RPMI8226 (cell line): ENCODE results near the gene MX2.
A peak's percentile ranks its signal among the peaks of the same experiment; 100 is the strongest.
"Not testable (repeated sequence)": the region's sequence is repeated elsewhere in the genome, so short reads cannot be mapped to it uniquely, and the experiment has no call there.

Experiments used
- DNase-seq: peaks from one replicate; pipeline ENCODE4 v3.0.0-alpha.2; 2015

MX2 gene

DNA sequence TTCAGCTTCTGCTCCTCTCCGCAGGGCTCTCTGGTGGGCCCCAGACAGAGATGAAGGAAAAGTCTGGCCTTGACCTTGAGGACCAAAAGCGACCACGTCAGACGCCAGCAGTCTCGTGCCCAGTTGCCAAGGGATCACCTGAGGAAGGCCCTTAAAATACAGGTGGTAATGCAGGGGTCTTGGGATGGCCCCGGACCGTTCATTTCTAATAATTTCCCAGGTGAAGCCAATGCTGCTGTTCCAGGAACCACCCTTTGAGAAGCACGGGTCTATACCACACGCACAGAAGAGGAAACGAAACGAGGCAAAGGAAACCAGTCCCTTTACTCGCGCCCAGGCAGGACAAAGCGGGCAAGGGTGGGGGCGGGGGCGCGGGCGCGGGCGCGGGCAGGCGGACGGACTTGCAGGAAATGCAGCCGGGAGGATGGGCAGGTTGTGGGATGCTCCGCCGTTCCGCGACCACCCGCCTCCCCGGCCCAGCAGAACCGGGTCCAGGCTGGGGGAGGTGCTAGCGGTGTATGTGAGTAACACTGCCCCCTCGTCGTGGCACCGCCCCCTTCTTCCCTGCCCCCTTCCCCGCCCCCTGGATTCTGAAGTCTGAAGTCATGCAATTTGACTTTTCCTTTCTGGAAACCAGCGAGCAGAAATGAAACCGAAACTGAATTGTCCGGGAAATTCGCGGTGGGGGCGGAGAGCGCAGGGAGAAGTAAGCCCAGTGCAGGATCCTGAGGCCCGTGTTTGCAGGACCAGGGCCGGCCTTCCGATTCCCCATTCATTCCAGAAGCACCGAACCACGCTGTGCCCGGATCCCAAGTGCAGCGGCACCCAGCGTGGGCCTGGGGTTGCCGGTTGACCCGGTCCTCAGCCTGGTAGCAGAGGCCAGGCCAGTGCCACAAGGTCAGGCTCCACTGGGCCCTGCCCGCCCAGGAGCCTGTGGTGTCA lies 58.4 kb downstream of the MX2 start:
- DNase-seq = peak; percentile 88

- DNase-seq = not testable (repeated sequence)
Measured at GRCh38 chr21:41420998-41421397, 59.2 kb downstream of the MX2 start.

- DNase-seq = no peak
Measured at GRCh38 chr21:41422546-41423304, 60.9 kb downstream of the MX2 start.

GRCh38 chr21:41423305-41423636 lies 61.4 kb downstream of the MX2 start:
- DNase-seq = not testable (repeated sequence)

GRCh38 chr21:41425588-41425953 lies 63.7 kb downstream of the MX2 start:
- DNase-seq = no peak

DNA sequence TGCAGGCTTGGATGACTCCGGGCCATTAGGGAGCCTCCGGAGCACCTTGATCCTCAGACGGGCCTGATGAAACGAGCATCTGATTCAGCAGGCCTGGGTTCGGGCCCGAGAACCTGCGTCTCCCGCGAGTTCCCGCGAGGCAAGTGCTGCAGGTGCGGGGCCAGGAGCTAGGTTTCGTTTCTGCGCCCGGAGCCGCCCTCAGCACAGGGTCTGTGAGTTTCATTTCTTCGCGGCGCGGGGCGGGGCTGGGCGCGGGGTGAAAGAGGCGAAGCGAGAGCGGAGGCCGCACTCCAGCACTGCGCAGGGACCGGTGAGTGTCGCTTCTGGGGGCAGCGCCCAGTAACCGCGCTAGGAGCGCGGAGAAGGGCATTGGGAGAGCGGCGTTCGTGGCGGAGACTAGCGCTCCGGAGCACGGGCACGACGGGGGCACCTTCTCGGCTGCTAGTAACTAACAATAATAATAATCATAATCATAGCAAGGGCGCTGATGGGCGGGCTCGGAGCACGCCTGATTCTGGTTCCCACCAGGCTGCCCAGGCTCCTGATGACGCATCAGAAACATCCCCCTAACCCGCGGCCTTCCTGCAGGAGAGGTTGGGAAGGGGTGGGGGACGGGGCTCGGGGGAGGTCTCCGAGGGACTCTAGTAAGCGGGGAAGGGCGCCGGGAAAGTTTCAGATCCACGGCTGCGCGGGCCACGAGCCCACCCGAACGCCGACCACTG lies 64.3 kb downstream of the MX2 start, which contains the start of gene MX1:
Gene MX1 (plus strand): TSS at position 286 of the 722 bp plus-strand sequence. CDS start 5,832 bp downstream, outside the sequence.
- peak; percentile 92 for DNase-seq

DNA sequence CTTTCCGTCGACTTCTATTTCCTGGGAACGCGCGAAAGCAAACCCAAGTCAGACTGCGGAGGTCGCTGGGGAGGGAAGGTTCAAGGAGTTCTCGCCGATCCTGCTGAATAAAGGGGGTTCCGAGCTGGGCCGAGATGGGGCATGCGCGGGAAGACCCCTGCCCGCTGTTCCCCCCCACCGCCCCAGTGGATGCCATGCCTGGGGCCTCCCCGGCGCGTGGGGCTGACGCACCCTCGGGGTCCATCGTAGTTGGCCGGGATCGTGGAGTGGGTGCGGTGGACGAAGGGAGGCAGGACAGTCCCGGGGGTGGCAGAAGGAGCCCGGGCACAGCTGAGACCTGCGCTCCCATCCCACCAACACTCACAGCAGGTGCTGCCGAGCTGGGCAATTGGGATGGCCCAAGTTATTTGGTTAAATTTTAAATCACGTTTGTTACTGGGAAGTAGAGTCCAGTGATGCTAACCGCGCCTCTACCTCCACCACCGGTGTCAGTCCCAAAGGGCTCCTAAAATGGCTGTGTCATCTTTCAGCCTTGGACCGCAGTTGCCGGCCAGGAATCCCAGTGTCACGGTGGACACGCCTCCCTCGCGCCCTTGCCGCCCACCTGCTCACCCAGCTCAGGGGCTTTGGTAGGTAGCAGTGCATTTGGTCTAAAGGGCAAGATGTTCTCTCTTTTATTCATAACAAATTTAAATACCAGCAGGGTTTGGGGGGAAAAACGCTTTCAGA lies 65.0 kb downstream of the MX2 start:
- no peak for DNase-seq

DNA sequence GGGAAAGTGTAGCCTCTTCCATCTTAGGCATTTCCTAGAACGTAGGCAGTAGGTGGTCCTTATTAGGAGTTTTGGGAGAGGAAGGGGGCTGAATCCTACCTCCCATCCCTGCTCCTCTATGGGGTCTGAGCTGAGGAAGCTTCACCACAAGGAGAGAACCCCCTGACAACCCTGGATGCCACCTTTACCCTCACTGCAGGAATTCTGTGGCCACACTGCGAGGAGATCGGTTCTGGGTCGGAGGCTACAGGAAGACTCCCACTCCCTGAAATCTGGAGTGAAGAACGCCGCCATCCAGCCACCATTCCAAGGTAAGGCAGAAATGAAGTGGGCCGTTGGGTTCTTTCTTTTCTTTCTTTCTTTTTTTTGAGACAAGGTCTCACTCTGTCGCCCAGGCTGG lies 65.7 kb downstream of the MX2 start:
- DNase-seq = no peak

- DNase-seq = no peak
Measured at GRCh38 chr21:41428311-41428710, 66.5 kb downstream of the MX2 start.

DNA sequence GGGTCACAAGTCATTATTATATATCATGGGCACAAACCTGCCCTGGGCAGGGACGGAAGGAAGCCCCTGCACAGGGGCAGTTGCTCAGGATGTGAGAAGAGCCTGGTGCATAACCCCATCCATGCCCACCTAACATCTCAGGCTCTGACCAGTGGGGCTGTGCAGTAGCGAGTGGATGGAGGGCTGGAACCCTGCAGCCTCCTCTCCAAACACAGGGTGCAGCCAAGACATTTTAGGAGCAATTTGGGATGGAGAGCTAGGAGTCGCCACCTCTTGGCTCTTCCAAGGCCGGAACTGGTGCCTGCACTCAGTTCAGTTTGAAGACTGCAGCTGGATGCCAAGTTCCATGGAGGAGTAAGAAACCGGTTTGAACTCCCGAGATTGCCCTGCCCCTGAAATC lies 67.0 kb downstream of the MX2 start:
- no peak for DNase-seq

DNA sequence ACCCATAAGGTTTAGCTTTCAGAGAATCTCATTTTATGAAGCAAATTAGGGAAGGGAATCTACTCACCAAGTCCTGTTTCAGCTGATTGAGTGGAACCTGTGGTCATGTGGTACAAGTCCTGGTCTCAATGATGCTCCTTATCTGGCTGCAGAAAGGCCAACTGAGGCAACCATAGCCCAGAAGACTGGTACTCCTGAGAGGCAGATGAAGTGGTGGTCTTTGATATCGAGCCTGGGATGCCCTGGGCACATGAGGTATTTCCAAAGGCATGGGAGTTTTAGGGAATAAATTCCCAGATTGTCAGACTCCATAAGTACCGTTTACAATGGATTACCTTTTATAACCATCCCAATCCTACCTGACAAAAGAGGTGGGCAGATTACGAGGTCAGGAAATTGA lies 67.5 kb downstream of the MX2 start:
- no peak for DNase-seq

- DNase-seq = no peak
Measured at GRCh38 chr21:41429925-41430491, 68.2 kb downstream of the MX2 start.

GRCh38 chr21:41431788-41432548 lies 70.1 kb downstream of the MX2 start:
- DNase-seq = no peak

DNA sequence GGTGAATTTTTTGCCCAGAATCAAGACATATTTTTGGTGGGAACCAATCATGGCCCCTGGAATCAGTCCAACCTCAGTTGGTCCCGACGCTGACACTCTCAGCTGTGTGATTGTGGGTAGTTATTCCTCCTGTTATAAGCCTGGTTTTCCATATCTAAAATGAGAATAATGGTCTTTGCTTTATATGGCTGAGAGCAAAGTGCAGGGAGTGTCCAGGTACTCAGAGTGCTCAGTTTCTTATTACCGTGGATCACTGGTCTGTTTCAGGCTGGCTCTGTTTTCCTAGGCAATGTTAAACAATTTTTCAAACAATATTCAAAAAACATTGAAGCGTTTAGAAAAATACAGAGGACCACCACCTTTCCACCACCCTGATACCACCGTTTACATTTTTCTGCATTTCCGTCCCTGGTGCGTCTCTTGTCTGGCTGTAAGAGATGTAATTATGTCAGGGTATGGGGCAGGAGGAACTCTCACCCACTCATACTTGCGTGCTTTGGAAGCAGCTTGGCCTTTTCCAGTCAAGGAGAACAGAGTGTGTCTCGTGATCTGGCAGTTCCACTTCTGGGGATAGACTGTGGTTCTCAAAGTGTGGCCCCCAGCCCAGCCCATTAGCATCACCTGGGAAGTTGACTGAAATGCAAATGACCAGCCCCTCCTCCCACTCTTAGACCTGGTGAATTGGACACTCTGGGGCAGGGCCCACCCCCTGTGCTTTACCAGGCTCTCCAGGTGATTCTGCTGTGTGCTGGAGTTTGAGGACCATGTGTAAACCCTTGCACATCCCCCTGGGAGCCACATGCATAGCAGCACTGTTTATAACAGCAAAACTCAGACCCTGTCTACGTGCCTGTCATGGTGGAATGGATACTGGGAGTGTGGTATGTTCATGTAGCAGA lies 71.0 kb downstream of the MX2 start:
- DNase-seq = no peak

DNA sequence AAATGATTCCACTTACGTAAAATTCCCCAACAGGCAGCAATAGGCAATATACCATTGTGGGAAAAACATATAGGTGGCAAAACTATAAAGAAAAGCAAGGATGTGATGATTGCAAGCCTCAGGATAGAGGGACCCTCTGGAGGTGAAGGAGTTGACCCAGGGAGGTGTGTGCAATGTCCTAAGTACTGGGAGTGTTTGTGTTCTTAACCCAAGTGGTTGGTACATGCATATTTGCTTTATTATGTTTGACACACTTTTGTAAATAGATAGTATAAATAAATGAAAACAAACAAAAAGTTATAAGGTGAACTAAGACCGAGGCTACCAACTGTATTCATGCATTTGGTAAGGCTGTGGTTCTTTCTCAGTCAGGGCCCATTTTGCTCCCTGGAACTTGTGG lies 71.7 kb downstream of the MX2 start:
- no peak for DNase-seq

GRCh38 chr21:41435706-41436105 lies 73.9 kb downstream of the MX2 start:
- no peak for DNase-seq

GRCh38 chr21:41437729-41438128 lies 75.9 kb downstream of the MX2 start:
- DNase-seq = no peak

- no peak for DNase-seq
Measured at GRCh38 chr21:41438425-41439113, 76.7 kb downstream of the MX2 start.

DNA sequence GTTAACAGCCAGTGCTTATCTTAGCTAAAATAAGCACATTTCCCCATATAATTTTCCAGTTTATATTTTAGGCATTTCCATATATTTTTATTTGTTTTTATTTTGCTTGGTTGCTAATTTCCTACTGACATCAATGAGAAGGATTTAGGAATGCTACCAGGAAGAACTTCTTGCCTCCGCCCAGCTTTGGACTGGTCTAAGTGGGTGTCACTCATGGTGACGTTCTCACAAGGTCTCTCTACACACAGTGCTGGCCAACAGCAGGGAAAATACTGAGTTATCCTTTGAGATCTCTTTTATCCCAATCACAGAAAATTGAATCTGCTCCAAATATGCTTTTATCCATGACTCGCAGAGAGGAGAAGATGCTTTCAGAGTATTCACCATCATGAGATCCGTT lies 77.4 kb downstream of the MX2 start:
- DNase-seq = no peak

DNA sequence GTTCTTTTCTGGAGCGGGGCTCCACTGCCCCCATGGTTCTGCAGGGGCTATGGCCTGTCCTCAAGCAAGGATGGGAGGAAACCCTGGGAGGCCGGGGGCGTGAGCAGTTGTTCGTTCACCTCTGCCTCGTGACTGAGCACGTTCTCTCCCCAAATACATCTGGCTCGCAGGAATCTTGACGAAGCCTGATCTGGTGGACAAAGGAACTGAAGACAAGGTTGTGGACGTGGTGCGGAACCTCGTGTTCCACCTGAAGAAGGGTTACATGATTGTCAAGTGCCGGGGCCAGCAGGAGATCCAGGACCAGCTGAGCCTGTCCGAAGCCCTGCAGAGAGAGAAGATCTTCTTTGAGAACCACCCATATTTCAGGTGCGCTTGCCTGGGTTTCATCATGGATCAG lies 79.7 kb downstream of the MX2 start:
- no peak for DNase-seq
